Measurements from ENCODE around the gene SLC4A4. TPM values are rescaled to one million over a fixed set of nuclear protein-coding genes. Genes with fewer than 3 reads are reported as not detected.

The SLC4A4 gene
- total and polyA plus RNA-seq, 2 of the 8 experiments (the other 6 are each of a cell fraction or from before 2014, with no cell fraction given) = 0.67 to 2.8 TPM

GRCh38 chr4:71469541-71469940 lies 130.7 kb downstream of the SLC4A4 start:
- H3K27me3 ChIP-seq (replicated peaks in 1 of 4; ENCODE audit: control insufficient read depth in 3 of 4, extremely low read depth in 1 of 4, insufficient read depth in 3 of 4, low read length in 3 of 4) = no peaks in the 10 kb centered on the region
- H3K18ac ChIP-seq (ENCODE audit: extremely low read depth, low read length) = no peak overlapping the region
- no peak overlapping the region for H4K8ac ChIP-seq (ENCODE audit: extremely low read depth, insufficient read depth, low read length)
- no peaks in the 10 kb centered on the region for H3K79me2 ChIP-seq (ENCODE audit: control insufficient read depth in 1 of 2, insufficient read depth in 2 of 2, low read length in 2 of 2)
- H3K23ac ChIP-seq (ENCODE audit: insufficient read length) = no peak overlapping the region
- no peak overlapping the region for H2BK15ac ChIP-seq (ENCODE audit: low read length)
- H2AFZ ChIP-seq (ENCODE audit: low read length) = no peak overlapping the region
- no peaks in the 10 kb centered on the region; a peak in 1 of 8 replicates for H3K36me3 ChIP-seq (ENCODE audit: control insufficient read depth in 2 of 4, insufficient read depth in 4 of 4, low read length in 3 of 4)
- H3K23me2 ChIP-seq (ENCODE audit: low read depth, low read length) = no peaks in the 10 kb centered on the region
- no peak overlapping the region for H2BK12ac ChIP-seq (ENCODE audit: low read depth, low read length)
- CTCF ChIA-PET (ENCODE audit: partially characterized antibody) = no interaction called here
- no peak overlapping the region for H2BK5ac ChIP-seq (ENCODE audit: low read depth, low read length)
- no peak overlapping the region for H3K4me3 ChIP-seq (ENCODE audit: extremely low read depth in 1 of 4, insufficient read depth in 2 of 4, low read depth in 3 of 4, low read length in 4 of 4)
- no peak overlapping the region for H4K5ac ChIP-seq (ENCODE audit: insufficient read length, low read depth, low read length)
- no peaks in the 10 kb centered on the region; a peak in 1 of 7 replicates for H3K4me1 ChIP-seq (replicated peaks in 1 of 4; ENCODE audit: control insufficient read depth in 3 of 4, insufficient read depth in 4 of 4, low read length in 3 of 4)
- H3K56ac ChIP-seq (replicated peaks; ENCODE audit: insufficient read length, low read depth, low read length) = no peak overlapping the region
- no peak overlapping the region for H4K91ac ChIP-seq (replicated peaks; ENCODE audit: insufficient read length, low read length)
- TF ChIP-seq KDM5A (IDR thresholded peaks at IDR 0.05; ENCODE audit: low read length) (no peak), TEAD4 (IDR thresholded peaks at IDR 0.05; ENCODE audit: low read depth, low read length) (no peak)
- FAIRE-seq = no peak
- no peaks in the 10 kb centered on the region for H4K20me1 ChIP-seq (replicated peaks in 1 of 2; ENCODE audit: control insufficient read depth in 1 of 2, insufficient read depth in 2 of 2, low read length in 2 of 2)
- H3K27ac ChIP-seq (ENCODE audit: low read depth, low read length) = no peak overlapping the region
- no peak overlapping the region for H3K14ac ChIP-seq (ENCODE audit: insufficient read length)
- no peak overlapping the region for H3K4ac ChIP-seq (replicated peaks; ENCODE audit: insufficient read length, low read depth, low read length)
- POLR2A ChIA-PET (ENCODE audit: partially characterized antibody) = no interaction called here
- no peak for DNase-seq (ENCODE audit: low read depth in 1 of 2, low spot score in 2 of 2)
- no peak overlapping the region for H2AK5ac ChIP-seq (ENCODE audit: low read depth, low read length)
- no peaks in the 10 kb centered on the region for H3K79me1 ChIP-seq (ENCODE audit: low read depth, low read length)
- H2BK120ac ChIP-seq (replicated peaks; ENCODE audit: low read depth, low read length) = no peak overlapping the region
- H3K9me3 ChIP-seq (ENCODE audit: insufficient read depth in 2 of 2, low read depth in 1 of 2, low read length in 1 of 2) = no peaks in the 10 kb centered on the region
- no peak overlapping the region for H2BK20ac ChIP-seq (ENCODE audit: low read length)
- no peak overlapping the region for H3K4me2 ChIP-seq (ENCODE audit: insufficient read depth in 1 of 2, low read depth in 2 of 2, low read length in 2 of 2)
- no peak overlapping the region for H3K9ac ChIP-seq (replicated peaks in 1 of 4; ENCODE audit: extremely low read depth in 1 of 4, low read depth in 3 of 4, low read length in 3 of 4)

Measured in H1 (cell line).